ENCODE results near the gene TMCC1. TPM values are rescaled to one million over a fixed set of nuclear protein-coding genes. Genes with fewer than 3 reads are reported as not detected.
"Not testable (repeated sequence)": the region's sequence is repeated elsewhere in the genome, so short reads cannot be mapped to it uniquely, and the experiment has no call there.

TMCC1 gene
- total RNA-seq, 3 donors from 2014 or later: 12.7 to 14.2 (median 14.1) TPM

DNA sequence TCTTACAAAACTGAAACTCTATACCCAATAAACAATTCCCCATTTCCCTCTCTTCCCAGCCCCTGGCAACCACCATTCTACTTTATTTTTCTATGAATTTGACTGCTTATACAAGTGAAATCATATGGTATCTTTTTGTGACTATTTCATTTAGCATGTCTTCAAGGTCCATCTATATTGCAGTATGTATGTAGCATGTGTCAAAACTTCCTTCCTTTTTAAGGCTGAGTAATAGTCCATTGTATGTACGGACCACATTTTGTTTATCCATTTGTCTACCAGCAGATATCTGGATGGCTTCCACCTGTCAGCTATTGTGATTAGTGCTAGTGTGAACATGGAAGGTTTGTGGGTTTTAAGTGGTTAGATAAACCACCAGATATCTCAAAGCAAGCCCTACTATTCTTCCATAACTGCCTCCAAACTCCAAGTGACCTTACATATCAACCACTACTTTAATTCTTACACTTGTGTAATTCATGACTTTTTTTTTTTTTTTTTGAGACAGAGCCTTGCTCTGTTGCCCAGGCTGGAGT is 134.7 kb downstream of the TMCC1 start:
- DNase-seq (no peak), ATAC-seq (no peak)
- peaks cover 22% of the 10 kb centered on the region for H3K36me3 Mint-ChIP-seq (ENCODE audit: insufficient read depth)
- H3K4me3 Mint-ChIP-seq: no peak overlapping the region
- H3K9me3 Mint-ChIP-seq: peaks cover 7% of the 10 kb centered on the region
- H3K4me1 Mint-ChIP-seq (ENCODE audit: low read depth): no peaks in the 10 kb centered on the region
- H3K27me3 Mint-ChIP-seq (ENCODE audit: low read depth): no peaks in the 10 kb centered on the region

DNA sequence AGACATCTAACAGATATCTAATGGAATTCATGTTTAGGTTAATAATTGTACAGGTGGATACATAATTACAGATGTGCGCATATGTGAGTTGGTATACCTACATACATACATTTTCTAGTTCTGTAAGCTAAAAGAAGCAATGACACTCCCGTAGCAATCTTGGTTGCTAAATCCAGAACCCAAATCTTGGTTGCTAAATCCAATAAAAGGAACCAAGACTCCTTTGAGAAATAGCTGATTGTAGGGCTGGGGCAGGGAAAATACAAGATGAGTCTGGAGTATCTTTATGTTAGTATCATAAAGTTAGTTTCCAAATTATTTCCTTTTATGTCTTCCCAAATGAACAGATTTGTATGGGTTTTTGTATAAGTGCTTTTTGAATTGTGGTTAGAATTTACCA is 135.2 kb downstream of the TMCC1 start:
- H3K9me3 Mint-ChIP-seq: peaks cover 8% of the 10 kb centered on the region
- H3K4me3 Mint-ChIP-seq: no peak overlapping the region
- DNase-seq (no peak), ATAC-seq (no peak)
- H3K36me3 Mint-ChIP-seq (ENCODE audit: insufficient read depth): peaks cover 25% of the 10 kb centered on the region
- no peaks in the 10 kb centered on the region for H3K4me1 Mint-ChIP-seq (ENCODE audit: low read depth)
- no peaks in the 10 kb centered on the region for H3K27me3 Mint-ChIP-seq (ENCODE audit: low read depth)

GRCh38 chr3:129756871-129757270 is 136.6 kb downstream of the TMCC1 start:
- peaks cover 16% of the 10 kb centered on the region for H3K9me3 Mint-ChIP-seq
- peaks cover 33% of the 10 kb centered on the region for H3K36me3 Mint-ChIP-seq (ENCODE audit: insufficient read depth)
- no peak for ATAC-seq
- H3K4me3 Mint-ChIP-seq: no peak overlapping the region
- H3K27me3 Mint-ChIP-seq (ENCODE audit: low read depth): no peaks in the 10 kb centered on the region
- H3K4me1 Mint-ChIP-seq (ENCODE audit: low read depth): no peaks in the 10 kb centered on the region
- no peak for DNase-seq

- not testable (repeated sequence) for H3K4me1 Mint-ChIP-seq (ENCODE audit: low read depth); ATAC-seq; H3K4me3 Mint-ChIP-seq; DNase-seq; H3K27me3 Mint-ChIP-seq (ENCODE audit: low read depth)
- H3K9me3 Mint-ChIP-seq: peaks cover 16% of the 10 kb centered on the region
- peaks cover 19% of the 10 kb centered on the region for H3K36me3 Mint-ChIP-seq (ENCODE audit: insufficient read depth)
Observed at GRCh38 chr3:129751105-129751504, 142.4 kb downstream of the TMCC1 start.

GRCh38 chr3:129749692-129750091 is 143.8 kb downstream of the TMCC1 start:
- Mint-ChIP-seq H3K9me3 (peaks cover 16% of the 10 kb centered on the region), H3K4me3 (no peak overlapping the region), H3K27me3 (ENCODE audit: low read depth) (no peaks in the 10 kb centered on the region), H3K4me1 (ENCODE audit: low read depth) (peaks cover 10% of the 10 kb centered on the region), H3K36me3 (ENCODE audit: insufficient read depth) (peaks cover 14% of the 10 kb centered on the region)
- ATAC-seq (peak in 1 of 2 donors; percentile 60), DNase-seq (no peak)

DNA sequence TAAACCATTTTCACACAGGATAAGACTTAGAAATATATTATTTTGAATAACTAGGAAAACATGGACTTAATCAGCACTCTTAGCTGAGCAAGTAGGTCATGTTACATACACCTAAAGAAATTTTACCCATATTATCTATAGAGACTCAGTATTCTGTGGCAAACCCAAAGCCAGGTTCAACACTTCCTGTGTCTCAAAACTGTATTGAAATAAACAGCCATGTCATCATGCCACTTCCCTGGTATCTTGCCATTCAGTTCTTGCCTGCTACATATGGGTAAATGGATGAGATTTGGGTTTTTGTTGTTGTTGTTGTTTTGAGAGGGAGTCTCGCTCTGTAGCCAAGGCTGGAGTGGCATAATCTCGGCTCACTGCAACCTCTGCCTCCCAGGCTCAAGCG is 145.5 kb downstream of the TMCC1 start:
- H3K36me3 Mint-ChIP-seq (ENCODE audit: insufficient read depth): peaks cover 5% of the 10 kb centered on the region
- DNase-seq: no peak
- H3K9me3 Mint-ChIP-seq: peaks cover 5% of the 10 kb centered on the region
- no peak for ATAC-seq
- no peak overlapping the region for H3K4me3 Mint-ChIP-seq
- H3K27me3 Mint-ChIP-seq (ENCODE audit: low read depth): no peaks in the 10 kb centered on the region
- H3K4me1 Mint-ChIP-seq (ENCODE audit: low read depth): peaks cover 13% of the 10 kb centered on the region

DNA sequence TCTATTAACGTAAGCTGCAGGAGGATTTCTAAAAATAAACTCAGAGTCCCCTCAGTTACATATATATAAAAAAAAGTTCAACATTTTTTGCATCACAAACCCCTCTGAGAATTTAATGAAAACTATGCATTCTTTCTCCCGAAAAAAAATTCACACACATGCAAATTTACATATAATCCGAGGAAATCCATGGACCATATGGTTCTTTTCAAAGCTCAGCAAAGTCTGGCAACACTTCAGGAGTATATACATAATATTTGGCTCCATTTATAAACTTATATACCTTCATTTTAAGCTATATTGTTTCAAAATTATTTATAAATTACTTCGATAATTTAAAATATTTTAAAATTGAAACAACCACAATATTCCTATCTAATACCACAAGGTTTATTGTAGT is 146.4 kb downstream of the TMCC1 start:
- peaks cover 21% of the 10 kb centered on the region for H3K4me1 Mint-ChIP-seq (ENCODE audit: low read depth)
- H3K27me3 Mint-ChIP-seq (ENCODE audit: low read depth): no peaks in the 10 kb centered on the region
- DNase-seq (no peak), ATAC-seq (no peak)
- no peak overlapping the region for H3K4me3 Mint-ChIP-seq
- no peaks in the 10 kb centered on the region for H3K36me3 Mint-ChIP-seq (ENCODE audit: insufficient read depth)
- H3K9me3 Mint-ChIP-seq: no peaks in the 10 kb centered on the region

DNA sequence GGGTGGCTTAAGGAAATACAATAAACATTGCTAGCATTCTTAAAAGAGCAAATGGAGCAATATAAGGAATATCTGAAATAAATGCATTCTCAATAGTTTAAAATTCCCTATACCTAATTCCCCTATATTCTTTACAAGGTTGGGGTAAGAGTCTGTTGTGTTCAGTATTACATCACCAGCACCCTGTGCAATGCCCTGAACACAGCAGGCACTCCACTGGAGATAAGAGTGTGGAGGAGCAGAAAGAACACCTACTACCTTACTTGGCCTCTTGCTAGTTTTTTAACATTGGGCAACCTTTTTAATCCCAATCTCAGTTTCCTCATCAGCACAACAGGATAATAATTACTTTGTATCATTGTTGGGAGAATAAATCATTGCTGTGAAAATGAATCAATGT is 146.9 kb downstream of the TMCC1 start:
- H3K27me3 Mint-ChIP-seq (ENCODE audit: low read depth): no peaks in the 10 kb centered on the region
- H3K9me3 Mint-ChIP-seq: no peaks in the 10 kb centered on the region
- peaks cover 26% of the 10 kb centered on the region for H3K4me1 Mint-ChIP-seq (ENCODE audit: low read depth)
- no peak overlapping the region for H3K4me3 Mint-ChIP-seq
- DNase-seq: no peak
- ATAC-seq: no peak
- H3K36me3 Mint-ChIP-seq (ENCODE audit: insufficient read depth): no peaks in the 10 kb centered on the region

DNA sequence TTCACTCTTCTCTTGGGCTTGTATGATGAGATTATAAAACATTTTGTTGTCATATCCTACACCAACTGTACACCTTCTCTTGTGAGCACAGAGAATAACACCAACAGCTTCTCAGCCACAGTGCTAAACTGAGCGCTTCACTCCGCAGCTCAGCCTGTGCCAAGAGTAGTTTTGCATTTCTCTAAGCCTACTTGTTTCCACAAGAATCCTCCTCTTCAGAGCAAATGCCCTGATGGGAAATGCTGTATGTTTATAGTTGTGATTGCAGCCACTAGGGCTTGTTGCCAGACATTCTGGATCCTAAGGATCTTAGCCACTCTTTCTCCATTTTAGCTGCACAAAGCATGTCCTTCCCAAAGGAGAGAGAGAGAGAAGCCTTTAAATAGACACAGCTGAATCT is 148.3 kb downstream of the TMCC1 start:
- H3K9me3 Mint-ChIP-seq: no peaks in the 10 kb centered on the region
- peaks cover 2% of the 10 kb centered on the region for H3K36me3 Mint-ChIP-seq (ENCODE audit: insufficient read depth)
- H3K4me3 Mint-ChIP-seq: no peak overlapping the region
- H3K4me1 Mint-ChIP-seq (ENCODE audit: low read depth): peaks cover 28% of the 10 kb centered on the region
- ATAC-seq: no peak
- DNase-seq: no peak
- no peaks in the 10 kb centered on the region for H3K27me3 Mint-ChIP-seq (ENCODE audit: low read depth)

- Mint-ChIP-seq H3K4me3 (no peak overlapping the region), H3K27me3 (ENCODE audit: low read depth) (no peaks in the 10 kb centered on the region)
Observed at GRCh38 chr3:129741794-129742193, 151.7 kb downstream of the TMCC1 start.

DNA sequence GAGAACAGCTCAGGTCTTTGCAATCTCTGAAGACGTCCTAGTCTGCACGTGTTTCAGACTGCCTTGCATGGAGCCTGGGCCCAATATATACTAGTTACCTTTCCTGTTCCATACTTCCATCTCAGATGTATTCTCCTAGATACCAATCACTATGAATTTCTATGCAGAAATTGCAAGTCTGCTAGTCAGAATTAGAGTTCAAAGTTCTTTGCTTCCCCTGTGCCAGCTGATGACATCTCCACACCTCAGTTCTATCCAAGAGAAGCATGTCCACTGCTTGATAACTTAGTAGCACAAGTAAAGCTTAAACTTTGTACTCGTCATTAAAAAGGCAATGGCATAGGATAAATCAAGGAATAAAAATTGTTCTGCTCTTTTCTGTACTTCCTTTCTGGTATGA is 153.4 kb downstream of the TMCC1 start:
- Mint-ChIP-seq H3K27me3 (ENCODE audit: low read depth) (no peaks in the 10 kb centered on the region), H3K9me3 (no peaks in the 10 kb centered on the region), H3K36me3 (ENCODE audit: insufficient read depth) (peaks cover 6% of the 10 kb centered on the region), H3K4me3 (no peak overlapping the region), H3K4me1 (ENCODE audit: low read depth) (peaks cover 19% of the 10 kb centered on the region)
- DNase-seq (no peak), ATAC-seq (no peak)

More at GRCh38 chr3:129741794-129742193, 151.7 kb downstream of the TMCC1 start:
- Mint-ChIP-seq H3K9me3 (no peaks in the 10 kb centered on the region), H3K4me1 (ENCODE audit: low read depth) (peaks cover 19% of the 10 kb centered on the region), H3K36me3 (ENCODE audit: insufficient read depth) (peaks cover 6% of the 10 kb centered on the region)
- DNase-seq (no peak), ATAC-seq (no peak)

GRCh38 chr3:129739634-129740033 is 153.9 kb downstream of the TMCC1 start:
- no peak overlapping the region for H3K4me3 Mint-ChIP-seq
- H3K4me1 Mint-ChIP-seq (ENCODE audit: low read depth): peaks cover 18% of the 10 kb centered on the region
- H3K27me3 Mint-ChIP-seq (ENCODE audit: low read depth): no peaks in the 10 kb centered on the region
- peaks cover 6% of the 10 kb centered on the region for H3K36me3 Mint-ChIP-seq (ENCODE audit: insufficient read depth)
- no peaks in the 10 kb centered on the region for H3K9me3 Mint-ChIP-seq
- ATAC-seq (no peak), DNase-seq (no peak)

DNA sequence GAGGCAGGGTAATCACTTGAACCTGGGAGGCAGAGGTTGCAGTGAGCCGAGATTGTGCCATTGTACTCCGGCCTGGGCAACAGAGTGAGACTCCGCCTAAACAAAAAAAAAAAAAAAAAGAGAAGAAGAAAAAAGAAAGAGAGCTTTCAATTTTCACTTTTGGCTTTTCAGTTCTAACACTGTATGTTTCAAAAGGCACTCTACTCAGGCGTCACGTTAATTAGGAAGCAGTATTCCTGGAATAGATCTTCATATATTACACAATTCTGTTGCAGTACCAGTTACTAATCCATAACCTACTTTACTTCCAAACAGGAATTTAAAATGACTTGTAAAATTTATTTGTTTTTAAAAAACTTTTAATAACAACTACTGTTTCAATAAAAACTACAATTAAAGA is 155.3 kb downstream of the TMCC1 start:
- Mint-ChIP-seq H3K4me3 (no peak overlapping the region), H3K9me3 (no peaks in the 10 kb centered on the region), H3K27me3 (ENCODE audit: low read depth) (no peaks in the 10 kb centered on the region), H3K4me1 (ENCODE audit: low read depth) (peaks cover 17% of the 10 kb centered on the region), H3K36me3 (ENCODE audit: insufficient read depth) (peaks cover 10% of the 10 kb centered on the region)
- no peak for DNase-seq
- no peak for ATAC-seq

DNA sequence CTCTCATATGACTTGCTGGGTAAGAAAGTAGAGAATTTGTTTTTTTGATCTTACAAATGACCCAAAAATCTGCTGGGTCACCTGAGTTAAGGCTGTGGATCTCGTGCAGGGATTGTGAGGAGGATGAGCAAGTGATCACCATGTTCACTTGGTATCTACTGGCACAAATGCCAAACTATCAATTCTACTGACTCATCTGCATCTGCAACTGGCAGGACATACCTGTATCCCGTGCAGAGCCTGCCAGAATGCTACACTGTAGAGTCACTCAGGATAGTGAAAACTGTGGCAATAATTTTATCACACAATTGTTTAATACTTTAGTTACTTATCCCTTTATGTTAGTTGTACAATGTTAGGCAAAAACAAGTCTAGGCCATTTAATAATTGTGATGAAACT is 157.4 kb downstream of the TMCC1 start:
- Mint-ChIP-seq H3K27me3 (ENCODE audit: low read depth) (no peaks in the 10 kb centered on the region), H3K9me3 (no peaks in the 10 kb centered on the region), H3K4me1 (ENCODE audit: low read depth) (no peaks in the 10 kb centered on the region), H3K4me3 (no peak overlapping the region), H3K36me3 (ENCODE audit: insufficient read depth) (peaks cover 10% of the 10 kb centered on the region)
- ATAC-seq (no peak), DNase-seq (no peak)

DNA sequence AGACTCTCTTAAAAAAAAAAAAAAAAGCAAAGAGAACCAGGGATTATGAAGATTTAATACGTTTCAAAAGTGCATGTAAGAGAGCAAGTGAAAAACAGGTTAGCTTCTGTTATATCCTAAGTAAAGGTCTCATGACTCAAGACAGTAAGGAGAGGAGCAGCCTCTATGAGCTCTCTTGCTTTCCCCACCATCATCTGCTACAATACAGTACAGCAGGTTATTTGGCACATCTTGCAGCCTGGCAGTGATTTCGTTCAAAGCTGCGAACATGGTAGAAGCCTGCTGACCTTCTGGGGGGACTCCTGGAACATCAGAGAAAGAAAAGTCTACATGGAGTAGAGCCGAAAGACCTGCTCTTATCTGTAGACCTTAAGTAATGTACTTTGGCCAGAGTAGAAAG is 157.9 kb downstream of the TMCC1 start:
- Mint-ChIP-seq H3K9me3 (no peaks in the 10 kb centered on the region), H3K4me3 (no peak overlapping the region), H3K36me3 (ENCODE audit: insufficient read depth) (peaks cover 14% of the 10 kb centered on the region), H3K4me1 (ENCODE audit: low read depth) (no peaks in the 10 kb centered on the region), H3K27me3 (ENCODE audit: low read depth) (no peaks in the 10 kb centered on the region)
- ATAC-seq: no peak
- DNase-seq: no peak

- Mint-ChIP-seq H3K27me3 (ENCODE audit: low read depth) (no peaks in the 10 kb centered on the region), H3K36me3 (ENCODE audit: insufficient read depth) (peaks cover 11% of the 10 kb centered on the region), H3K4me1 (ENCODE audit: low read depth) (no peaks in the 10 kb centered on the region), H3K9me3 (no peaks in the 10 kb centered on the region), H3K4me3 (no peak overlapping the region)
- no peak for DNase-seq
- ATAC-seq: no peak
Observed at GRCh38 chr3:129734449-129734848, 159.1 kb downstream of the TMCC1 start.
